Measurements from ENCODE around the gene CYP3A5. TPM values are rescaled to one million over a fixed set of nuclear protein-coding genes. Genes with fewer than 3 reads are reported as not detected.

The CYP3A5 gene
- polyA plus RNA-seq, 1 donor (not counting 4 experiments of a cell fraction or from before 2014, with no cell fraction given), result 3.4 TPM

GRCh38 chr7:99623702-99624447, 55.9 kb downstream of the CYP3A5 start:
- DNase-seq (ENCODE audit: low read depth, low spot score) (no peak), FAIRE-seq (no peak)
- H3K9me1 ChIP-seq (ENCODE audit: control insufficient read depth, extremely low read depth, insufficient read depth, low read length), result peaks cover 2% of the 10 kb centered on the region
- H4K20me1 ChIP-seq (ENCODE audit: control insufficient read depth, extremely low read depth, insufficient read depth, low read length), result no peaks in the 10 kb centered on the region
- H3K27me3 ChIP-seq (ENCODE audit: control insufficient read depth, extremely low read depth, insufficient read depth, low read length), result no peaks in the 10 kb centered on the region
- H3K79me2 ChIP-seq (ENCODE audit: control insufficient read depth, insufficient read depth, low read length), result peaks cover 55% of the 10 kb centered on the region
- H3K9me3 ChIP-seq (ENCODE audit: control insufficient read depth, low read depth, low read length), result no peaks in the 10 kb centered on the region
- H3K4me3 ChIP-seq (ENCODE audit: control insufficient read depth in 2 of 3, extremely low read depth in 1 of 3, insufficient read depth in 2 of 3, low read depth in 1 of 3, low read length in 3 of 3), result no peak overlapping the region
- H3K4me2 ChIP-seq (ENCODE audit: control insufficient read depth, extremely low read depth, insufficient read depth, low read depth, low read length), result peak overlapping the region; percentile 77
- TF ChIP-seq, protein P1, sequence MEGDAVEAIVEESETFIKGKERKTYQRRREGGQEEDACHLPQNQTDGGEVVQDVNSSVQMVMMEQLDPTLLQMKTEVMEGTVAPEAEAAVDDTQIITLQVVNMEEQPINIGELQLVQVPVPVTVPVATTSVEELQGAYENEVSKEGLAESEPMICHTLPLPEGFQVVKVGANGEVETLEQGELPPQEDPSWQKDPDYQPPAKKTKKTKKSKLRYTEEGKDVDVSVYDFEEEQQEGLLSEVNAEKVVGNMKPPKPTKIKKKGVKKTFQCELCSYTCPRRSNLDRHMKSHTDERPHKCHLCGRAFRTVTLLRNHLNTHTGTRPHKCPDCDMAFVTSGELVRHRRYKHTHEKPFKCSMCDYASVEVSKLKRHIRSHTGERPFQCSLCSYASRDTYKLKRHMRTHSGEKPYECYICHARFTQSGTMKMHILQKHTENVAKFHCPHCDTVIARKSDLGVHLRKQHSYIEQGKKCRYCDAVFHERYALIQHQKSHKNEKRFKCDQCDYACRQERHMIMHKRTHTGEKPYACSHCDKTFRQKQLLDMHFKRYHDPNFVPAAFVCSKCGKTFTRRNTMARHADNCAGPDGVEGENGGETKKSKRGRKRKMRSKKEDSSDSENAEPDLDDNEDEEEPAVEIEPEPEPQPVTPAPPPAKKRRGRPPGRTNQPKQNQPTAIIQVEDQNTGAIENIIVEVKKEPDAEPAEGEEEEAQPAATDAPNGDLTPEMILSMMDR (optimal IDR thresholded peaks at IDR 0.05 in 1 of 3, IDR thresholded peaks at IDR 0.05 in 1 of 3, conservative IDR thresholded peaks at IDR 0.05 in 1 of 3; ENCODE audit: extremely low read depth in 1 of 3, insufficient read depth in 2 of 3, low read length in 3 of 3), result no peak
- no peak for TF ChIP-seq EZH2 (IDR thresholded peaks at IDR 0.05; ENCODE audit: low read length)
- H3K9ac ChIP-seq (ENCODE audit: control insufficient read depth, extremely low read depth, insufficient read depth, low read length), result no peak overlapping the region
- H3K4me1 ChIP-seq (ENCODE audit: control insufficient read depth, extremely low read depth, insufficient read depth, low read length), result peaks cover 35% of the 10 kb centered on the region
- dilution Hi-C loops (cut with MboI; ENCODE audit: extremely low pct_ligation_motif_present, low sequenced_read_pairs), result no loop called here
- H3K27ac ChIP-seq (ENCODE audit: control insufficient read depth, insufficient read depth, low read length), result peak overlapping the region; percentile 36
- H3K36me3 ChIP-seq (ENCODE audit: control insufficient read depth in 2 of 2, extremely low read depth in 1 of 2, insufficient read depth in 2 of 2, low read length in 2 of 2), result peaks cover 61 to 77% of the 10 kb centered on the region in 2 experiments
- H2AFZ ChIP-seq (ENCODE audit: control insufficient read depth, low read length), result no peak overlapping the region

- Histone ChIP-seq H3K79me2 (ENCODE audit: control insufficient read depth, insufficient read depth, low read length) (peaks cover 51% of the 10 kb centered on the region), H3K4me2 (ENCODE audit: control insufficient read depth, extremely low read depth, insufficient read depth, low read depth, low read length) (peak overlapping the region; percentile 77), H3K9me3 (ENCODE audit: control insufficient read depth, low read depth, low read length) (no peaks in the 10 kb centered on the region), H3K27me3 (ENCODE audit: control insufficient read depth, extremely low read depth, insufficient read depth, low read length) (no peaks in the 10 kb centered on the region), H4K20me1 (ENCODE audit: control insufficient read depth, extremely low read depth, insufficient read depth, low read length) (no peaks in the 10 kb centered on the region), H2AFZ (ENCODE audit: control insufficient read depth, low read length) (no peak overlapping the region), H3K4me1 (ENCODE audit: control insufficient read depth, extremely low read depth, insufficient read depth, low read length) (peaks cover 40% of the 10 kb centered on the region), H3K4me3 (ENCODE audit: control insufficient read depth in 2 of 3, extremely low read depth in 1 of 3, insufficient read depth in 2 of 3, low read depth in 1 of 3, low read length in 3 of 3) (peak overlapping the region in 1 of 3 experiments; percentile 50), H3K9me1 (ENCODE audit: control insufficient read depth, extremely low read depth, insufficient read depth, low read length) (peaks cover 2% of the 10 kb centered on the region), H3K27ac (ENCODE audit: control insufficient read depth, insufficient read depth, low read length) (peak overlapping the region; percentile 65), H3K36me3 (ENCODE audit: control insufficient read depth in 2 of 2, extremely low read depth in 1 of 2, insufficient read depth in 2 of 2, low read length in 2 of 2) (peaks cover 55 to 70% of the 10 kb centered on the region in 2 experiments), H3K9ac (ENCODE audit: control insufficient read depth, extremely low read depth, insufficient read depth, low read length) (peak overlapping the region; percentile 1)
- dilution Hi-C loops (cut with MboI; ENCODE audit: extremely low pct_ligation_motif_present, low sequenced_read_pairs), result no loop called here
- DNase-seq (ENCODE audit: low read depth, low spot score) (peak; percentile 59), FAIRE-seq (peak; percentile 97)
- no peak for TF ChIP-seq EZH2 (IDR thresholded peaks at IDR 0.05; ENCODE audit: low read length)
- TF ChIP-seq, protein P1 (optimal IDR thresholded peaks at IDR 0.05 in 1 of 3, IDR thresholded peaks at IDR 0.05 in 1 of 3, conservative IDR thresholded peaks at IDR 0.05 in 1 of 3; ENCODE audit: extremely low read depth in 1 of 3, insufficient read depth in 2 of 3, low read length in 3 of 3), result no peak
These were observed 56.6 kb downstream of the CYP3A5 start for GRCh38 chr7:99623091-99623693.

Measured in keratinocyte (primary cell).